ENCODE data around the gene PRKACB. TPM values are rescaled to one million over a fixed set of nuclear protein-coding genes. Genes with fewer than 3 reads are reported as not detected.
"Not testable (repeated sequence)": the region's sequence is repeated elsewhere in the genome, so short reads cannot be mapped to it uniquely, and the experiment has no call there.

The PRKACB gene
- total RNA-seq, 1 donor = 22.1 TPM

GRCh38 chr1:84224905-84225304 is 80.8 kb downstream of the PRKACB start:
- Histone ChIP-seq H3K9me3 (ENCODE audit: low read depth, low read length) (no peaks in the 10 kb centered on the region), H3K36me3 (ENCODE audit: insufficient read depth, low read length) (no peaks in the 10 kb centered on the region), H3K27ac (ENCODE audit: low read depth, low read length) (no peak overlapping the region)

GRCh38 chr1:84225646-84226045 is 81.6 kb downstream of the PRKACB start:
- Histone ChIP-seq H3K4me2 (ENCODE audit: insufficient read depth, low read length) (no peak overlapping the region), H3K9me3 (ENCODE audit: low read depth, low read length) (no peaks in the 10 kb centered on the region), H3K36me3 (ENCODE audit: insufficient read depth, low read length) (no peaks in the 10 kb centered on the region), H2AFZ (ENCODE audit: low read length) (no peak overlapping the region), H3K79me2 (ENCODE audit: insufficient read depth, low read length) (no peaks in the 10 kb centered on the region), H3K4me1 (ENCODE audit: insufficient read depth, low read length) (no peaks in the 10 kb centered on the region), H3K27me3 (ENCODE audit: insufficient read depth, low read length) (no peaks in the 10 kb centered on the region), H4K20me1 (ENCODE audit: insufficient read depth, low read length) (no peaks in the 10 kb centered on the region), H3K4me3 (ENCODE audit: insufficient read depth, low read length) (no peak overlapping the region), H3K27ac (ENCODE audit: low read depth, low read length) (no peak overlapping the region)
- DNase-seq (ENCODE audit: insufficient read length, low spot score, missing footprints) = no peak
- no peak for TF ChIP-seq CTCF (IDR thresholded peaks at IDR 0.05; ENCODE audit: extremely low read depth, low read depth, low read length)

More at GRCh38 chr1:84224905-84225304, 80.8 kb downstream of the PRKACB start:
- no peaks in the 10 kb centered on the region for H4K20me1 ChIP-seq (ENCODE audit: insufficient read depth, low read length)
- DNase-seq (ENCODE audit: insufficient read length, low spot score, missing footprints) = no peak
- H2AFZ ChIP-seq (ENCODE audit: low read length) = no peak overlapping the region
- no peaks in the 10 kb centered on the region for H3K27me3 ChIP-seq (ENCODE audit: insufficient read depth, low read length)
- no peak overlapping the region for H3K4me3 ChIP-seq (ENCODE audit: insufficient read depth, low read length)
- H3K4me2 ChIP-seq (ENCODE audit: insufficient read depth, low read length) = no peak overlapping the region
- TF ChIP-seq CTCF (IDR thresholded peaks at IDR 0.05; ENCODE audit: extremely low read depth, low read depth, low read length) = no peak
- no peaks in the 10 kb centered on the region for H3K79me2 ChIP-seq (ENCODE audit: insufficient read depth, low read length)
- H3K4me1 ChIP-seq (ENCODE audit: insufficient read depth, low read length) = no peaks in the 10 kb centered on the region

DNA sequence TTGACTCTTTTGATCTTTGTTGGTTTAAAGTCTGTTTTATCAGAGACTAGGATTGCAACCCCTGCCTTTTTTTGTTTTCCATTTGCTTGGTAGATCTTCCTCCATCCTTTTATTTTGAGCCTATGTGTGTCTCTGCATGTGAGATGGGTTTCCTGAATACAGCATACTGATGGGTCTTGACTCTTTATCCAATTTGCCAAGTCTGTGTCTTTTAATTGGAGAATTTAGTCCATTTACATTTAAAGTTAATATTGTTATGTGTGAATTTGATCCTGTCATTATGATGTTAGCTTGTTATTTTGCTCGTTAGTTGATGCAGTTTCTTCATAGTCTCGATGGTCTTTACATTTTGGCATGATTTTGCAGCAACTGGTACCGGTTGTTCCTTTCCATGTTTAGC is 88.6 kb downstream of the PRKACB start:
- not testable (repeated sequence) for H3K27ac ChIP-seq (ENCODE audit: low read depth, low read length); H3K4me2 ChIP-seq (ENCODE audit: insufficient read depth, low read length); H2AFZ ChIP-seq (ENCODE audit: low read length); DNase-seq (ENCODE audit: insufficient read length, low spot score, missing footprints); H3K27me3 ChIP-seq (ENCODE audit: insufficient read depth, low read length); H3K4me1 ChIP-seq (ENCODE audit: insufficient read depth, low read length); H3K4me3 ChIP-seq (ENCODE audit: insufficient read depth, low read length); H4K20me1 ChIP-seq (ENCODE audit: insufficient read depth, low read length); H3K79me2 ChIP-seq (ENCODE audit: insufficient read depth, low read length); H3K9me3 ChIP-seq (ENCODE audit: low read depth, low read length); H3K36me3 ChIP-seq (ENCODE audit: insufficient read depth, low read length)

- Histone ChIP-seq H3K79me2 (ENCODE audit: insufficient read depth, low read length) (no peaks in the 10 kb centered on the region), H3K9me3 (ENCODE audit: low read depth, low read length) (no peaks in the 10 kb centered on the region), H4K20me1 (ENCODE audit: insufficient read depth, low read length) (no peaks in the 10 kb centered on the region), H3K4me3 (ENCODE audit: insufficient read depth, low read length) (no peak overlapping the region), H3K4me2 (ENCODE audit: insufficient read depth, low read length) (no peak overlapping the region), H3K4me1 (ENCODE audit: insufficient read depth, low read length) (no peaks in the 10 kb centered on the region), H3K36me3 (ENCODE audit: insufficient read depth, low read length) (no peaks in the 10 kb centered on the region), H2AFZ (ENCODE audit: low read length) (no peak overlapping the region), H3K27ac (ENCODE audit: low read depth, low read length) (no peak overlapping the region), H3K27me3 (ENCODE audit: insufficient read depth, low read length) (no peaks in the 10 kb centered on the region)
- no peak for TF ChIP-seq CTCF (IDR thresholded peaks at IDR 0.05; ENCODE audit: extremely low read depth, low read depth, low read length)
- DNase-seq (ENCODE audit: insufficient read length, low spot score, missing footprints) = no peak
Observed at GRCh38 chr1:84236256-84236655, 92.2 kb downstream of the PRKACB start.
